ENCODE results near the gene VAPB.
A peak's percentile ranks its signal among the peaks of the same experiment; 100 is the strongest.

VAPB gene

DNA sequence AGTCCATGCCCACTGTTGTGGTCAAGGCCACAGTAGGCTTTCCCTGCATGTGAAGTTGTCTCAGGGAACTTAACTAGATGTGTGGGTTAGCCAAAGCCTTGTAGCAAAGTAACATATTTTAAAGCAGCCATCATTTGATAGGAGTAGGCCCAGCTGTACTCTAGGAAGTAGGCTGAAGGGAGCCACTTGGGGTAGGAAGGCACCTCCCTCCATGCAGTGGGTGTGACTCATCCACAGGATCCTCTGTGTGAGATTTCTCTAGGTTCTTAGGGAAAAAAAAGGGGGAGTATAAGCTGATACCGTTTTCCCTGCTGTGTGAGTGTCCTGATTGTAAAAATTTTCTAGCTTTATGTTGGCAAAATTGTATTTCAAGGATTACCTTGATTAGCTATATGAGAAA lies 44.7 kb downstream of the VAPB start:
- peak; percentile 54 for DNase-seq (ENCODE audit: low read depth)
- TF ChIP-seq, protein P1, sequence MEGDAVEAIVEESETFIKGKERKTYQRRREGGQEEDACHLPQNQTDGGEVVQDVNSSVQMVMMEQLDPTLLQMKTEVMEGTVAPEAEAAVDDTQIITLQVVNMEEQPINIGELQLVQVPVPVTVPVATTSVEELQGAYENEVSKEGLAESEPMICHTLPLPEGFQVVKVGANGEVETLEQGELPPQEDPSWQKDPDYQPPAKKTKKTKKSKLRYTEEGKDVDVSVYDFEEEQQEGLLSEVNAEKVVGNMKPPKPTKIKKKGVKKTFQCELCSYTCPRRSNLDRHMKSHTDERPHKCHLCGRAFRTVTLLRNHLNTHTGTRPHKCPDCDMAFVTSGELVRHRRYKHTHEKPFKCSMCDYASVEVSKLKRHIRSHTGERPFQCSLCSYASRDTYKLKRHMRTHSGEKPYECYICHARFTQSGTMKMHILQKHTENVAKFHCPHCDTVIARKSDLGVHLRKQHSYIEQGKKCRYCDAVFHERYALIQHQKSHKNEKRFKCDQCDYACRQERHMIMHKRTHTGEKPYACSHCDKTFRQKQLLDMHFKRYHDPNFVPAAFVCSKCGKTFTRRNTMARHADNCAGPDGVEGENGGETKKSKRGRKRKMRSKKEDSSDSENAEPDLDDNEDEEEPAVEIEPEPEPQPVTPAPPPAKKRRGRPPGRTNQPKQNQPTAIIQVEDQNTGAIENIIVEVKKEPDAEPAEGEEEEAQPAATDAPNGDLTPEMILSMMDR (IDR thresholded peaks at IDR 0.05; ENCODE audit: insufficient read depth, low read depth, low read length, missing control alignments), result no peak
- no peak overlapping the region for H3K4me3 ChIP-seq (ENCODE audit: low read length)

DNA sequence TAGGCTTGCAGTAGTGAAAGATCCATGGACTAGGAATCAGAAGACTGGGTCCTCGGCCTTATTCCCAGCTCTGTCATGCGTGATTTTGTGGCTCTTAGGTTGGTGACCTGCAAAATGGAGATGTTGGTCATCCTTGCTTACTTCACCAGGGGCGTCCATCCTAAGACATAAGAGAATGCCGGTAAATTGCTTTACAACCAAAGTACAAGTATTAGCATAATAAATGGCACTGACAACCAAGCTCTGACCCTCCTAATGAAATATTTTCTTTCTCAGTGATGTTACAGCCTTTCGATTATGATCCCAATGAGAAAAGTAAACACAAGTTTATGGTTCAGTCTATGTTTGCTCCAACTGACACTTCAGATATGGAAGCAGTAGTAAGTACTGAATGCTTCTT lies 45.3 kb downstream of the VAPB start:
- no peak overlapping the region for H3K4me3 ChIP-seq (ENCODE audit: low read length)
- no peak for DNase-seq (ENCODE audit: low read depth)
- TF ChIP-seq, protein P1 (IDR thresholded peaks at IDR 0.05; ENCODE audit: insufficient read depth, low read depth, low read length, missing control alignments), result no peak

DNA sequence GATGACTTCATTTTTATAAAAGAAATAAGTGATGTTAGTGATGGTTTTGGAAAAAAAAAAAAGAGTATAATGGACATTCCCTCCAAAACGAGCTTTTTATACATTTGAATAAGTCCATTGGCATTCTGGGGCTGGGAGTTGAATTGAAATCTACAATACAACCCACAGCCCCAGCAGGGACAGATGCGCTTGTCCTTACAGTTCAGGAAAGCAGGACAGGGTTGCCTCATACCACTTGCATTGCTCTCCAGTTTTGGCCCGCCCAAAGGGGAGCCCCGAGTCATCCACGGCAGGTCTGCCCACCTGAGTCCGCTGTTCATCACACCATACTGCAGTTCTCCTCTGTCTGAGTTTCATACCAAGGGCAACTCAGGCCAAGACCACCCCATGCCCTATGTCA lies 46.2 kb downstream of the VAPB start:
- TF ChIP-seq, protein P1 (IDR thresholded peaks at IDR 0.05; ENCODE audit: insufficient read depth, low read depth, low read length, missing control alignments), result no peak
- no peak overlapping the region for H3K4me3 ChIP-seq (ENCODE audit: low read length)
- no peak for DNase-seq (ENCODE audit: low read depth)

DNA sequence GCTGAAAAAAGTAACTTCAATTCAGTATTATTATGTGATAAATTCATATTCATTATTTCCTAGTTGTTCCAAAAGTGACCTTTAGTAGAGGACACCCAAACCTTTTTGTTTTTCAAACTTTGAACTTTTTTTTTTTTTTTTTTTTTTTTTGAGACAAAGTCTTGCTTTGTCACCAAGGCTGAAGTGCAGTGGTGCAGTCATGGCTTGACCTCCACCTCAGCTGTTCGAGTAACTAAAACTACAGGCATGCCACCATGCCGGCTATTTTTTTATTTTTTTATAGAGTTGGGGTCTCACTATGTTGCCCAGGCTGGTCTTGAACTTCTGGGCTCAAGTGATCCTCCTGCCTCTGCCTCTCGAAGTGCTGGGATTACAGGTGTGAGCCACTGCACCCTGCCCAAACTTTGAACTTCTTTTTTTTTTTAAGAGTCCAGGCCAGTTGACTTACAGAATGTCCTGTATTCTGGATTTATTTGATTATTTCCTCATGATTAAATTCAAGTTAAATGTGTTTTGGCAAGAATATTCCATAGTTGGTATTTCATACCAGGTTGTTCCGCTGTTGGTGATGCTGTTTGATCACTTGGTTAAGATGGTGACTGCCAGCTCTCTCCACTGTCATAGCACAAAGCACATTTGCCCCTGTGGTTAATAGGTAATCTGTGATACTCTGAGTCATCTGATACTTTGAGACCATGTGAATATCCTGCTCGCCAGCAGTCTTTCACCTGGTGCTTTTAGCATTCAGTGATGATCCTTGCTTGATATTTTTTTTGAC lies 48.0 kb downstream of the VAPB start:
- peak; percentile 12 for DNase-seq (ENCODE audit: low read depth)
- TF ChIP-seq, protein P1 (IDR thresholded peaks at IDR 0.05; ENCODE audit: insufficient read depth, low read depth, low read length, missing control alignments), result no peak
- H3K4me3 ChIP-seq (ENCODE audit: low read length), result no peak overlapping the region

DNA sequence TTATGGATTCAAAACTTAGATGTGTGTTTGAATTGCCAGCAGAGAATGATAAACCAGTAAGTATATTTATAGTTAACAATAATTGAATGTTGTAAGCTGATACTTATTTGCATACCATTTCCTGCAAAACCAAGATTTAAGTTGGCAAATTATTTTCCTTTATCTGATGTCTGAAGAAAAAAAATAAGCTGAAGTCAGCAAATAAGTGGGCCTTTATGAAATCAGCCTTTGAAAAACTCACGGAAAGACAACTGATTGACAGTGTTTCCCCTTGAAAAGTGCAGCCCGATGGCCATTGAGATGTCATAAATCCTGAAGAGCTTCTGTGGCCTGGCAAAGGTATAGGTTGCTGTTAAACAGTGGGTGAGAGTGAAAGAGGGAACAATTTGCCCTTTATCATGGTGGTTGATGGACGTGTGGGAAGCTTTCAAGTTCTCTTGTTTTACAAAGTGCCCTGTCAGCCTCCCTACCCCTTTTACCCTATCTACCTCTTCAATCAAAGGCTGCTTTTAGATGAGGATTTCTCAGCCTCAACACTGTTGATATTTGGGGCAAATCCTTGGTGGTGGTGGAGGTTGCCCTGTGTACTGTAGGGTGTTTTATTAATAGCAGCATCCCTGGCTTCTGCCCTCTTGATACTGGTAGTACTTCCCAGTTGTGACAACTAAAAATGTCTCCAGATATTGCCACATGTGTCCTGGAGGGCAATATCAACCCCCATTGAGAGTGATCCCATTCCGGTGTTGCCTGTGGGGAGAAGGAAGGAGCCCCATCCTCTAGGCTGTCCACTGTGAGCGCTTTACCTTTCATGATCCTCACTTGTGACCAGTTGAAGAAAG lies 50.2 kb downstream of the VAPB start:
- TF ChIP-seq, protein P1 (IDR thresholded peaks at IDR 0.05; ENCODE audit: insufficient read depth, low read depth, low read length, missing control alignments), result no peak
- no peak for DNase-seq (ENCODE audit: low read depth)
- no peak overlapping the region for H3K4me3 ChIP-seq (ENCODE audit: low read length)

DNA sequence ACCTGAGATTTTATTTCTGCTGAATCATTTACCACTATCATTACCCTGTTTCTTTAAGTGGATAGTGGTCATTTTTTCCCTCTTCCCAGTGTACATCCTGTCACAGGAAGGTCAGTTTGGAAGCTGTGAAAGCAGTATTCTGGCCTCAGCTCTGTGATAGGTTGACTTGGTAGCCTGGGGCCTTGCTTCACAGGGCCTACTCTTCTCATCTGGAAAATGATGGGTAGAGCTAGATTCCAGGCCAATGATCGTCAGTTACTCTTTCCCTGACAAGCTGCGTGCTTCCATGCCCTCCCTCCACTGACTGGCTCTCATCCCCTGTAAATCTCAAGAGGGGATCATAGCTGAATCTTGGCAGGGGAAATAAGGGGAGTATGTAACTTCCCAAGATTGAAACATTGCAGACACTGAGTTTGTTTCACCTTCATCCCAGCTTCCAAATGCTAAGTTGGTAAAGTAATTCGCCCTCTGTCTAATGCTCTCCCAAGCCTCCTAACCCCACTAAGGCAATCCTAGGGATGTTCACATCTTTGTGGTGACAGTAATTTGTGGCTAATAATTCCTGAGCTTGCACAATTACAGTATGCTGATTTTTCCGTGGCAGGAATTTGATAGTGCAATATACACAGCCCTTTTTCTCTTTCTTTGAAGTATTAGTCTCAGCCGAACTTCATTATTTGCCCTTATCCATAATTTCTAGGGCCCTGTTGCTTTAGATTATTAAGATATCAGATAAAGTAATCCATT lies 51.2 kb downstream of the VAPB start:
- TF ChIP-seq, protein P1 (IDR thresholded peaks at IDR 0.05; ENCODE audit: insufficient read depth, low read depth, low read length, missing control alignments), result no peak
- no peak overlapping the region for H3K4me3 ChIP-seq (ENCODE audit: low read length)
- no peak for DNase-seq (ENCODE audit: low read depth)

Measured in epithelial cell of esophagus (primary cell).